GM21737 (cell line): ENCODE data around the gene DAB2.

Experiments
- ATAC-seq: cut with Tn5 transposase; IDR thresholded peaks from one replicate; pipeline ENCODE4 v1.9.1; 2021; ENCODE audit warnings: mild to moderate bottlenecking, moderate library complexity; ENCODE audit not compliant: unreplicated experiment

DAB2 gene

GRCh38 chr5:39424736-39425637 is at the start of gene DAB2:
TSS of gene DAB2 (minus strand) at chr5:39424980. CDS start at chr5:39394320, 30,660 bp downstream.
- no peak for ATAC-seq

- ATAC-seq: no peak
Observed at GRCh38 chr5:39473156-39473775, 48.5 kb upstream of the DAB2 start.

- ATAC-seq: no peak
Observed at GRCh38 chr5:39471836-39472508, 47.2 kb upstream of the DAB2 start.

- ATAC-seq: no peak
Observed at GRCh38 chr5:39470811-39471210, 46.0 kb upstream of the DAB2 start.

GRCh38 chr5:39469777-39470415 is 45.1 kb upstream of the DAB2 start:
- no peak for ATAC-seq

- ATAC-seq: no peak
Observed at GRCh38 chr5:39469176-39469575, 44.4 kb upstream of the DAB2 start.

GRCh38 chr5:39466846-39467245 is 42.1 kb upstream of the DAB2 start:
- ATAC-seq: no peak

- ATAC-seq: no peak
Observed at GRCh38 chr5:39465843-39466242, 41.1 kb upstream of the DAB2 start.

GRCh38 chr5:39465097-39465496 is 40.3 kb upstream of the DAB2 start:
- ATAC-seq: no peak

GRCh38 chr5:39464088-39464487 is 39.3 kb upstream of the DAB2 start:
- no peak for ATAC-seq

GRCh38 chr5:39462211-39462610 is 37.4 kb upstream of the DAB2 start:
- ATAC-seq: no peak

- peak; percentile 97 for ATAC-seq
Observed at GRCh38 chr5:39461007-39461682, 36.4 kb upstream of the DAB2 start.

GRCh38 chr5:39459907-39460306 is 35.1 kb upstream of the DAB2 start:
- no peak for ATAC-seq

- no peak for ATAC-seq
Observed at GRCh38 chr5:39459071-39459470, 34.3 kb upstream of the DAB2 start.

- no peak for ATAC-seq
Observed at GRCh38 chr5:39455645-39456044, 30.9 kb upstream of the DAB2 start.

- no peak for ATAC-seq
Observed at GRCh38 chr5:39453606-39454005, 28.8 kb upstream of the DAB2 start.

GRCh38 chr5:39452846-39453245 is 28.1 kb upstream of the DAB2 start:
- ATAC-seq: no peak

- no peak for ATAC-seq
Observed at GRCh38 chr5:39451276-39451941, 26.6 kb upstream of the DAB2 start.

GRCh38 chr5:39450487-39450886 is 25.7 kb upstream of the DAB2 start:
- ATAC-seq: no peak

GRCh38 chr5:39449591-39449990 is 24.8 kb upstream of the DAB2 start:
- ATAC-seq: no peak
